ENCODE results near the gene MCU. TPM values are rescaled to one million over a fixed set of nuclear protein-coding genes. Genes with fewer than 3 reads are reported as not detected.

The MCU gene
- total and polyA plus RNA-seq, 2 donors (not counting 1 experiment from before 2014, with no cell fraction given), result 11.7 to 21.1 TPM

DNA sequence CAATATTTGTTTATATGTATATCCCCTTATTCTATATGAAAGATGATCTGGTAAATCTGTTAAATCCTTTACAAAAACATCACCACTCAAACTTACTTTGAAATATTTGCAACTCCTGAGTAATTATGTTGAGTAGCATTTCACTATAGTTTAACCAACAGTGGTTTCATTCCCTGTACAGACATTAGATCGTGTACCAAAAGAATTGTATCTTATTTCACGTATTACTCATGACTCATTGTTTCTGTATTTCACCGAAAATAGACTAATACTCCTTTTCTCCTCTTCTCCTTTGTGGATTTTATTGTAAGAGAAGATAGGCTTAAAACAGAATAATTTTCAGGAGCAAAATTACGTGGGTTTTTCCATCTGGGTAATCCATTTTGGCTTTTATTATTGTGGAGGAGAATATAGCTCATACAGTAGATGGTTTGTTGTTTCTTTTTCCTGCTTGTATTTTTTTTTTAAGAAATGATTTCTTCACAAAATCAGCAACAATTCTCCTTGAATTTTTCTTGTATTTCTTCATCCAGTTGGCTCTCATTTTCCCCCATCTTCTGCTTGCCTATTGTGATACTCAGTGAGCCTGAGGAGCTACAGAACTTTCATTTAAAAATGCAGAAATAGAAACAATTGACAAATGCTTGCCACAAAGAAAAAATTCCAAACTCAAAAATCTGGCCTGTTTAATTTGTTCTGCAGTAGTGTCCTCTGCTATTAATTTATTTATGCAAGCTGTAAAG, 111.0 kb downstream of the MCU start:
- Histone ChIP-seq H3K9me3 (ENCODE audit: control extremely low read depth in 1 of 3, control insufficient read depth in 2 of 3, insufficient read depth in 1 of 3, low read length in 2 of 3) (no peaks in the 10 kb centered on the region), H3K4me1 (ENCODE audit: control insufficient read depth in 2 of 2, insufficient read depth in 2 of 2, low read length in 2 of 2) (no peaks in the 10 kb centered on the region), H3K79me2 (ENCODE audit: control insufficient read depth, insufficient read depth, low read length) (no peaks in the 10 kb centered on the region), H3K4me3 (ENCODE audit: control extremely low read depth in 1 of 5, extremely low read depth in 1 of 5, insufficient read depth in 1 of 5, low read depth in 2 of 5, low read length in 4 of 5) (no peak overlapping the region), H3K27me3 (replicated peaks in 1 of 4; ENCODE audit: control extremely low read depth in 1 of 4, control insufficient read depth in 3 of 4, insufficient read depth in 4 of 4, low read length in 3 of 4) (no peaks in the 10 kb centered on the region), H3K4me2 (replicated peaks; ENCODE audit: low read depth, low read length, poor library complexity, severe bottlenecking) (no peak overlapping the region), H3K9ac (ENCODE audit: low read length) (no peak overlapping the region), H4K20me1 (ENCODE audit: control insufficient read depth, insufficient read depth, low read length, poor library complexity, severe bottlenecking) (no peaks in the 10 kb centered on the region), H3K36me3 (replicated peaks in 1 of 2; ENCODE audit: control extremely low read depth in 1 of 2, control insufficient read depth in 1 of 2, extremely low read depth in 1 of 2, insufficient read depth in 2 of 2, low read length in 1 of 2) (no peaks in the 10 kb centered on the region), H2AFZ (ENCODE audit: insufficient read depth, low read depth, low read length, poor library complexity, severe bottlenecking) (no peak overlapping the region), H3K27ac (ENCODE audit: low read length in 2 of 2) (no peak overlapping the region)
- no peak for DNase-seq
- no CpG with 5 or more reads among the region's 4 CpGs for WGBS (ENCODE audit: insufficient coverage)
- ATAC-seq (ENCODE audit: low read depth), result no peak
- Mint-ChIP-seq H3K27me3 (no peaks in the 10 kb centered on the region), H3K4me1 (no peaks in the 10 kb centered on the region), H3K27ac (no peak overlapping the region), H3K4me3 (no peak overlapping the region), H3K9me3 (ENCODE audit: insufficient read depth) (no peaks in the 10 kb centered on the region)
- intact Hi-C loops (cut with micrococcal nuclease), result no loop called here
- TF ChIP-seq, protein P1, sequence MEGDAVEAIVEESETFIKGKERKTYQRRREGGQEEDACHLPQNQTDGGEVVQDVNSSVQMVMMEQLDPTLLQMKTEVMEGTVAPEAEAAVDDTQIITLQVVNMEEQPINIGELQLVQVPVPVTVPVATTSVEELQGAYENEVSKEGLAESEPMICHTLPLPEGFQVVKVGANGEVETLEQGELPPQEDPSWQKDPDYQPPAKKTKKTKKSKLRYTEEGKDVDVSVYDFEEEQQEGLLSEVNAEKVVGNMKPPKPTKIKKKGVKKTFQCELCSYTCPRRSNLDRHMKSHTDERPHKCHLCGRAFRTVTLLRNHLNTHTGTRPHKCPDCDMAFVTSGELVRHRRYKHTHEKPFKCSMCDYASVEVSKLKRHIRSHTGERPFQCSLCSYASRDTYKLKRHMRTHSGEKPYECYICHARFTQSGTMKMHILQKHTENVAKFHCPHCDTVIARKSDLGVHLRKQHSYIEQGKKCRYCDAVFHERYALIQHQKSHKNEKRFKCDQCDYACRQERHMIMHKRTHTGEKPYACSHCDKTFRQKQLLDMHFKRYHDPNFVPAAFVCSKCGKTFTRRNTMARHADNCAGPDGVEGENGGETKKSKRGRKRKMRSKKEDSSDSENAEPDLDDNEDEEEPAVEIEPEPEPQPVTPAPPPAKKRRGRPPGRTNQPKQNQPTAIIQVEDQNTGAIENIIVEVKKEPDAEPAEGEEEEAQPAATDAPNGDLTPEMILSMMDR (IDR thresholded peaks at IDR 0.05), result no peak
- TF ChIP-seq EZH2 (IDR thresholded peaks at IDR 0.05; ENCODE audit: borderline replicate concordance, insufficient read depth, low read depth, low read length, poor library complexity, severe bottlenecking), result no peak
- POLR2A ChIA-PET, result no interaction called here
- CTCF ChIA-PET, result no interaction called here

DNA sequence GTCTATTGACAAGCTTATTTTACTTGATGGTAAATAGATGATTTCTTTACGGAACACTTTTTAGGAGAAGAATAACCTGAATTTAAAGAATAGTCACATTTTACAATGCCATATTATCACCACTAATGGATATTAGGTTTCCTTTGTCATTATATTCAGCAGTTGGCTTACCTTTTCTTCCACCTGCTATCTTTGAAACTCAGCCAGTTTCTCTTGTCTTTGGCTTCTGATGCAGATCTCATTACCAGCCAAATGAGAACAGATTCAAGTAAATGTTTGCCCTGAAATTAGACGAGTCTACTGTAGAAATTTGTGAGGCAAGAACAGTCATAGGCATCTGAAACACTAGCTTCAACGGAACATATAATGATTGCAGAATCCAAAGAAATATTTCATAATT, 116.1 kb downstream of the MCU start:
- no peak overlapping the region for H3K4me3 ChIP-seq (ENCODE audit: control extremely low read depth in 1 of 5, extremely low read depth in 1 of 5, insufficient read depth in 1 of 5, low read depth in 2 of 5, low read length in 4 of 5)
- H3K79me2 ChIP-seq (ENCODE audit: control insufficient read depth, insufficient read depth, low read length), result no peaks in the 10 kb centered on the region
- no peaks in the 10 kb centered on the region for H4K20me1 ChIP-seq (ENCODE audit: control insufficient read depth, insufficient read depth, low read length, poor library complexity, severe bottlenecking)
- POLR2A ChIA-PET, result no interaction called here
- H3K4me1 ChIP-seq (ENCODE audit: control insufficient read depth in 2 of 2, insufficient read depth in 2 of 2, low read length in 2 of 2), result no peaks in the 10 kb centered on the region
- WGBS (ENCODE audit: insufficient coverage), result no CpG with 5 or more reads among the region's 3 CpGs
- no peak overlapping the region for H3K9ac ChIP-seq (ENCODE audit: low read length)
- Mint-ChIP-seq H3K4me1 (peaks cover 2% of the 10 kb centered on the region), H3K27ac (no peak overlapping the region), H3K4me3 (no peak overlapping the region), H3K9me3 (ENCODE audit: insufficient read depth) (no peaks in the 10 kb centered on the region), H3K27me3 (no peaks in the 10 kb centered on the region)
- CTCF ChIA-PET, result no interaction called here
- no peak overlapping the region for H2AFZ ChIP-seq (ENCODE audit: insufficient read depth, low read depth, low read length, poor library complexity, severe bottlenecking)
- H3K4me2 ChIP-seq (replicated peaks; ENCODE audit: low read depth, low read length, poor library complexity, severe bottlenecking), result no peak overlapping the region
- ATAC-seq (ENCODE audit: low read depth) (no peak), DNase-seq (no peak)
- TF ChIP-seq EZH2 (IDR thresholded peaks at IDR 0.05; ENCODE audit: borderline replicate concordance, insufficient read depth, low read depth, low read length, poor library complexity, severe bottlenecking), result no peak
- TF ChIP-seq, protein P1 (IDR thresholded peaks at IDR 0.05), result no peak
- no peaks in the 10 kb centered on the region for H3K27me3 ChIP-seq (replicated peaks in 1 of 4; ENCODE audit: control extremely low read depth in 1 of 4, control insufficient read depth in 3 of 4, insufficient read depth in 4 of 4, low read length in 3 of 4)
- intact Hi-C loops (cut with micrococcal nuclease), result no loop called here
- no peaks in the 10 kb centered on the region for H3K36me3 ChIP-seq (replicated peaks in 1 of 2; ENCODE audit: control extremely low read depth in 1 of 2, control insufficient read depth in 1 of 2, extremely low read depth in 1 of 2, insufficient read depth in 2 of 2, low read length in 1 of 2)
- no peaks in the 10 kb centered on the region for H3K9me3 ChIP-seq (ENCODE audit: control extremely low read depth in 1 of 3, control insufficient read depth in 2 of 3, insufficient read depth in 1 of 3, low read length in 2 of 3)
- H3K27ac ChIP-seq (ENCODE audit: low read length in 2 of 2), result no peak overlapping the region

Measured in B cell (primary cell).